Heart right ventricle (tissue), 16 donors: ENCODE data around the gene EPB41L2. TPM values are rescaled to one million over a fixed set of nuclear protein-coding genes. Genes with fewer than 3 reads are reported as not detected.

ENCODE experiments used
- ATAC-seq, 8 donors: fragments of 200-7000 bp; cut with Tn5 transposase; one replicate each; pipeline ENCODE4 v1.9.1; 2020; ENCODE audit warnings: mild to moderate bottlenecking in 8 of 8, moderate library complexity in 8 of 8, moderate number of reproducible peaks in 1 of 8
- DNase-seq, 2 donors: peaks; one replicate each; pipeline ENCODE4 v3.0.0-alpha.2; 2020
- H3K27ac ChIP-seq, 10 donors: fragments of 200-600 bp; sonication (generic) in 2 of 10; one replicate each; pipeline versions ENCODE4 v1.5.0 to v1.8.0; 2020 to 2022; ENCODE audit warnings: mild to moderate bottlenecking in 3 of 10
- H3K27me3 ChIP-seq, 7 donors: fragments of 200-600 bp; one replicate each; pipeline ENCODE4 v1.8.0; 2021 to 2022; ENCODE audit warnings: mild to moderate bottlenecking in 2 of 7
- H3K36me3 ChIP-seq, 9 donors: fragments of 200-600 bp; sonication (generic) in 1 of 9; one replicate each; pipeline versions ENCODE4 v1.5.0 to v1.8.0; 2020 to 2022; ENCODE audit warnings: mild to moderate bottlenecking in 2 of 9
- H3K4me1 ChIP-seq, 9 donors: fragments of 200-600 bp; sonication (generic) in 1 of 9; one replicate each; pipeline versions ENCODE4 v1.5.0 to v1.8.0; 2020 to 2022; ENCODE audit warnings: mild to moderate bottlenecking in 4 of 9
- H3K4me3 ChIP-seq, 10 donors: fragments of 200-600 bp; sonication (generic) in 2 of 10; one replicate each; pipeline versions ENCODE4 v1.5.0 to v1.8.0; 2020 to 2022; ENCODE audit warnings: mild to moderate bottlenecking in 7 of 10, moderate library complexity in 2 of 10
- H3K9me3 ChIP-seq, 11 donors: fragments of 200-600 bp in 10 of 11; sonication (generic) in 2 of 11; one replicate each; pipeline versions ENCODE4 v1.5.0 to v1.8.0; 2013 to 2022; ENCODE audit warnings: mild to moderate bottlenecking in 2 of 11, control low read depth in 1 of 11, moderate library complexity in 1 of 11
- WGBS, 2 donors: extraction: QIAGEN DNeasy Blood & Tissue Kit; methylation state at CpG; one replicate each; pipeline ENCODE4 v1.1.7; 2013; ENCODE audit warnings: inconsistent platforms in 1 of 2; 5-methylcytosine and 5-hydroxymethylcytosine counted together
- intact Hi-C, 10 donors: fragments of 100-400 bp; cut with DNase I; formaldehyde crosslinking; loops; one replicate each; pipeline versions ENCODE4 v1.11.1 to v1.14.2; 2022
- polyA plus RNA-seq, 2 donors: library from polyadenylated mRNA; stranded (reverse); fragments of 200-250 nt; gene quantifications; one replicate each; pipeline ENCODE4 v1.2.3, GENCODE V29; 2013
- total RNA-seq, 10 donors: library from RNA; stranded (reverse); fragmentation: NEBNext Ultra II Directional in 3 of 10; extraction: Animal tissue kit (Norgen Biotek cat#: 25700) in 3 of 10; gene quantifications; one replicate each; pipeline versions ENCODE4 v1.2.1 to v1.2.4, GENCODE V29; 2021 to 2023
- TF ChIP-seq, protein P1 (sequence below), 9 donors: fragments of 200-600 bp; sonication (generic) in 2 of 9; IDR thresholded peaks; one replicate each; pipeline versions ENCODE4 v1.5.0 to v1.8.0; 2021 to 2022; ENCODE audit warnings: antibody characterized with exemption in 9 of 9, mild to moderate bottlenecking in 5 of 9, moderate library complexity in 1 of 9
- donor health status: Arrhythmogenic right ventricular cardiomyopathy.
- donor health status: ischemic (EF 13 %, LVEDD 7.1; RV severe dilation, severe dysfunction).
- donor health status: healthy with polysubstance abuse.
- donor health status: DM: no; HTN: yes; CAD: no.
- donor health status: DM: no; HTN: no; CAD: no.
- donor health status: ischemic (EF 25% LVEDD 6.9; RV normal size, moderate dysfunction).
- donor health status: ischemic (EF 25% LVEDD 5.7; RV mildly dilated, moderate dysfunction).
- donor health status: healthy.
- donor health status: DM: yes; HTN: yes; CAD: no.
- donor health status: Ischemic cardiomyopathy.
- donor health status: ischemic (EF 35%, LVEDD 5.7; RV mildly dilated, moderate dysfunction).
- donor health status: nonischemic (EF 11% LVEDD 7.7; RV severe dilation, severe dysfunction).
- donor health status: DM: yes; HTN: yes; CAD: no.
- donor health status: PGD.
- donor health status: ischemic (EF 29% LVEDD 5.4; RV normal size, mild dysfunction).
- donor health status: nonischemic (EF 23%, LVEDD 6.1; RV moderate dilation, normal function).

The EPB41L2 gene
- total and polyA plus RNA-seq, 12 donors = 18.0 to 98.6 (median 55.1) TPM

DNA sequence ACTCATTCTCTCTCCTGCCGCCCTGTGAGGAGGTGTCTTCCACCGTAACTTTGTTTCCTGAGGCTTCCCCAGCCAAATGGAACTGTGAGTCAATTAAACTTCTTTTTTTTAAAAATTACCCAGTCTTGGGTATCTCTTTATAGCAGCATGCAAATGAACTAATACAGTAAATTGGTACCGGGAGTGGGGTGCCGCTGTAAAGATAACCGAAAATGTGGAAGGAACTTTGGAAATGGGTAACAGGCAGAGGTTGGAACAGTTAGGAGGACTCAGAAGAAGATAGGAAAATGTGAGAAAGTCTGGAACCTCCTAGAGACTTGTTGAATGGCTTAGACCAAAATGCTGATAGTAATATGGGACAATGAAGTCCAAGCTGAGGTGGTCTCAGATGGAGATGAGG is 55.8 kb downstream of the EPB41L2 start:
- intact Hi-C loops = no loop called here
- H3K36me3 ChIP-seq = no peaks in the 10 kb centered on the region
- DNase-seq (no peak), ATAC-seq (no peak)
- H3K27me3 ChIP-seq = no peaks in the 10 kb centered on the region
- 89 to 98% methylated on average over 5 of the region's 5 CpGs for WGBS, 2 donors
- no peak overlapping the region for H3K4me3 ChIP-seq
- H3K9me3 ChIP-seq = peaks cover 0 to 22% (median 8%) of the 10 kb centered on the region in 11 donors
- peaks cover 0 to 47% (median 23%) of the 10 kb centered on the region in 9 donors for H3K4me1 ChIP-seq
- H3K27ac ChIP-seq = no peak overlapping the region
- TF ChIP-seq, protein P1, sequence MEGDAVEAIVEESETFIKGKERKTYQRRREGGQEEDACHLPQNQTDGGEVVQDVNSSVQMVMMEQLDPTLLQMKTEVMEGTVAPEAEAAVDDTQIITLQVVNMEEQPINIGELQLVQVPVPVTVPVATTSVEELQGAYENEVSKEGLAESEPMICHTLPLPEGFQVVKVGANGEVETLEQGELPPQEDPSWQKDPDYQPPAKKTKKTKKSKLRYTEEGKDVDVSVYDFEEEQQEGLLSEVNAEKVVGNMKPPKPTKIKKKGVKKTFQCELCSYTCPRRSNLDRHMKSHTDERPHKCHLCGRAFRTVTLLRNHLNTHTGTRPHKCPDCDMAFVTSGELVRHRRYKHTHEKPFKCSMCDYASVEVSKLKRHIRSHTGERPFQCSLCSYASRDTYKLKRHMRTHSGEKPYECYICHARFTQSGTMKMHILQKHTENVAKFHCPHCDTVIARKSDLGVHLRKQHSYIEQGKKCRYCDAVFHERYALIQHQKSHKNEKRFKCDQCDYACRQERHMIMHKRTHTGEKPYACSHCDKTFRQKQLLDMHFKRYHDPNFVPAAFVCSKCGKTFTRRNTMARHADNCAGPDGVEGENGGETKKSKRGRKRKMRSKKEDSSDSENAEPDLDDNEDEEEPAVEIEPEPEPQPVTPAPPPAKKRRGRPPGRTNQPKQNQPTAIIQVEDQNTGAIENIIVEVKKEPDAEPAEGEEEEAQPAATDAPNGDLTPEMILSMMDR (IDR thresholded peaks at IDR 0.05) = no peak

DNA sequence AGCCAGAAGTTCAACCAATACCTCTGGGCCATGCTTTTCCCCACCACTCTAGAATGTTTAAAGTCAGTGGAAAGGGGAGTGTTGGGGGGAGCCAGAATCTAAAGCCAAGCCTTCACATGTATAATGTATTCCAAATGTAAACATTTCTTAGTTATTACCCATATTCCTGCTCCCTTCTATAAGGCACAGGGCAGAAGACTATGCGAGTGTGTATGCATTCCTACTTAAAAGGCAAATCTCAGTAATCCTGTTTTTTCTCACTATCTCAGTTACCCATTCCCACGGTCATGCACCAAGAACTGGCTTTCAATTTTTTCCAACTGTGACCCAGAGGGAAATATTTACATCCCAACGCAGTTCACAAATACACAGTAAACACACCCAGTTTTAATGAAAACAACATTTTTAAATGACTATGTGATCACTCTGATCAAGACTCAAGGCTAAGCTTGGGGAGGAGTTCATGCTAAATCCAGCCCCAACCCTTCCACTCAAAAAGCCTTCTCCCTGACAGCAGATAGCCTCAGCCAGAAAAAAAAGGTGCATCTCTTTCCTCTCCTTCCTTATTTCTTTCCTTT is 57.5 kb downstream of the EPB41L2 start:
- no peaks in the 10 kb centered on the region for H3K27me3 ChIP-seq
- no peak overlapping the region for H3K4me3 ChIP-seq
- intact Hi-C loops = no loop called here
- H3K27ac ChIP-seq = peak overlapping the region in 2 of 10 donors; percentile 25 to 58
- H3K4me1 ChIP-seq = peaks cover 0 to 62% (median 29%) of the 10 kb centered on the region in 9 donors
- WGBS, 2 donors = 68 to 75% methylated on average over 3 of the region's 3 CpGs
- no peak for DNase-seq
- no peak for ATAC-seq
- no peaks in the 10 kb centered on the region for H3K36me3 ChIP-seq
- TF ChIP-seq, protein P1 (IDR thresholded peaks at IDR 0.05) = no peak
- peaks cover 0 to 22% (median 8%) of the 10 kb centered on the region in 11 donors for H3K9me3 ChIP-seq

DNA sequence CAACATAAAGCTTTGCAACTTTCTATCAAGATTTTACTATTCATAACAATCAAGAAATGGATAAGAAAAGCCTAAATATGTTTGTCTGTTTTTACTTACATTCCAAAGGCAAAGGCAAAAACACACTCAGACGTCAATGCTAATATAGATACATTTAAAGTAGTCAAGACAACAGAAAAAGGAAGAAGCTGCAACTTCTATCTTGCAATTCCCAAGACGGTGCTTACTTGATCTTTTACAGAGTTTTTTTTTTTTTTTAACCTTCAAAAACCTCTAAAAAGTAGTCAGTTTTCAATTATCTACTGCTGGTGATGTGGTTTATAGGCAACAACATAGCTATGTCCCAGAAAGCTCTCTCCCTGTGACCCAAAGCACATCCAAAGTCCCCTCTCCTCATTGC is 58.1 kb downstream of the EPB41L2 start:
- no peak for DNase-seq
- H3K27me3 ChIP-seq = no peaks in the 10 kb centered on the region
- H3K36me3 ChIP-seq = no peaks in the 10 kb centered on the region
- ATAC-seq = no peak
- 53 to 58% methylated on average over 2 of the region's 2 CpGs for WGBS, 2 donors
- H3K9me3 ChIP-seq = peaks cover 0 to 22% (median 8%) of the 10 kb centered on the region in 11 donors
- no peak overlapping the region for H3K4me3 ChIP-seq
- H3K27ac ChIP-seq = peak overlapping the region in 4 of 10 donors; percentile 22 to 58 (median 33)
- intact Hi-C loops = loop anchor here in 1 of 10 donors (5.0 kb wide), 2 partner anchors 38 to 57 kb away; partner anchors contain the start of gene EPB41L2
- TF ChIP-seq, protein P1 (IDR thresholded peaks at IDR 0.05) = no peak
- H3K4me1 ChIP-seq = peaks cover 0 to 68% (median 34%) of the 10 kb centered on the region in 9 donors

DNA sequence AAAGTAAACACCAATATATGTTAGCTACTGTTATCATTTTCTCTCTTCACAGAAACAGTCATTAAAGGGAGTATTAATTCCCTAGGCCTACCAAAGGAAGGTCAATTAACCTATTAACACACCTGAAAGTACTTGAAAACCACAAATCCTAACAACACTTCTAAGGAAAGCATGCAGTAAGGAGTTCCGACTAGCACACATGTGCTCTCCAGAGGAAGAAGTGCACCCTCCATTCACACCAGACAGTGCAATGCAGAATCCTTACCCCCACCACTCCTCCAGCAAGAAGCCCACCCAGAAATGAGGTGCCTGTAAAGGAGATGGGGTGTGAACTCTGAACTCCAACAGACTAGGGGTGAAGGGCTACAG is 58.7 kb downstream of the EPB41L2 start:
- intact Hi-C loops = loop anchor here in 1 of 10 donors (5.0 kb wide), 2 partner anchors 37 to 58 kb away; partner anchors contain the start of gene EPB41L2
- Histone ChIP-seq H3K4me3 (no peak overlapping the region), H3K27ac (peak overlapping the region in 4 of 10 donors; percentile 19 to 58 (median 32)), H3K4me1 (peaks cover 0 to 73% (median 34%) of the 10 kb centered on the region in 9 donors), H3K27me3 (no peaks in the 10 kb centered on the region), H3K36me3 (no peaks in the 10 kb centered on the region), H3K9me3 (peaks cover 0 to 22% (median 8%) of the 10 kb centered on the region in 11 donors)
- ATAC-seq (peak in 2 of 8 donors; percentile 12 to 16), DNase-seq (no peak)
- TF ChIP-seq, protein P1 (IDR thresholded peaks at IDR 0.05) = no peak
- WGBS, 2 donors = 70 to 74% methylated on average over 1 of the region's 1 CpG
